Stimulated activated CD4-positive, alpha-beta T cell treated with anti-CD3 and anti-CD28 coated beads, Interleukin-1b, Interleukin-23, amount 100 ng/mL, for 48 hours (primary cell): ENCODE results near the gene FLCN.

Source experiments
- DNase-seq: peaks from one replicate; pipeline ENCODE4 v3.0.0-alpha.2; 2020

Gene FLCN

GRCh38 chr17:17235212-17236174 is 1.5 kb downstream of the FLCN start:
- DNase-seq: no peak

- DNase-seq: no peak
Measured at GRCh38 chr17:17232303-17232621, 4.7 kb downstream of the FLCN start.

GRCh38 chr17:17231621-17232302 is 5.2 kb downstream of the FLCN start:
- no peak for DNase-seq

- DNase-seq: no peak
Measured at GRCh38 chr17:17229416-17230384, 7.3 kb downstream of the FLCN start.

GRCh38 chr17:17228521-17229279 is 8.3 kb downstream of the FLCN start:
- no peak for DNase-seq

- DNase-seq: no peak
Measured at GRCh38 chr17:17227608-17228520, 9.1 kb downstream of the FLCN start.

- no peak for DNase-seq
Measured at GRCh38 chr17:17226451-17227265, 10.3 kb downstream of the FLCN start.

GRCh38 chr17:17225901-17226300 is 11.1 kb downstream of the FLCN start:
- DNase-seq: no peak

GRCh38 chr17:17224137-17224536 is 12.8 kb downstream of the FLCN start:
- no peak for DNase-seq

- DNase-seq: no peak
Measured at GRCh38 chr17:17223736-17224135, 13.2 kb downstream of the FLCN start.

GRCh38 chr17:17221329-17221728 is 15.6 kb downstream of the FLCN start:
- no peak for DNase-seq

GRCh38 chr17:17220529-17220928 is 16.4 kb downstream of the FLCN start:
- no peak for DNase-seq

GRCh38 chr17:17217995-17218394 is 19.0 kb downstream of the FLCN start:
- DNase-seq: no peak

GRCh38 chr17:17216776-17217175 is 20.2 kb downstream of the FLCN start:
- no peak for DNase-seq

GRCh38 chr17:17216236-17216635 is 20.7 kb downstream of the FLCN start:
- DNase-seq: no peak

GRCh38 chr17:17215575-17215974 is 21.4 kb downstream of the FLCN start:
- DNase-seq: no peak

GRCh38 chr17:17214646-17215436 is 22.1 kb downstream of the FLCN start:
- DNase-seq: no peak

- no peak for DNase-seq
Measured at GRCh38 chr17:17213775-17214174, 23.2 kb downstream of the FLCN start.

- DNase-seq: no peak
Measured at GRCh38 chr17:17207998-17208397, 29.0 kb downstream of the FLCN start.
